Gastrocnemius medialis (tissue), 4 donors: Measurements from ENCODE around the gene SLC6A19. TPM values are rescaled to one million over a fixed set of nuclear protein-coding genes. Genes with fewer than 3 reads are reported as not detected.

ENCODE experiments used
- ATAC-seq, 2 donors: fragments of 150-250 bp; one replicate each; pipeline ENCODE4 v1.9.1; 2016
- DNase-seq, 2 donors: peaks; one replicate each; pipeline ENCODE4 v3.0.0-alpha.2; 2019
- H3K27ac ChIP-seq, 4 donors: fragments of 200-600 bp; sonication (generic); 1 replicate in 1 of 4; 2 replicates in 3 of 4; pipeline ENCODE4 v1.5.1; 2016 to 2018; ENCODE audit warnings: mild to moderate bottlenecking in 2 of 4, moderate library complexity in 1 of 4
- H3K27me3 ChIP-seq, 3 donors: fragments of 200-600 bp; sonication (generic) in 2 of 3; 1 replicate in 1 of 3; 2 replicates in 2 of 3; pipeline versions ENCODE4 v1.5.1 to v1.6.0; 2016 to 2019; ENCODE audit warnings: mild to moderate bottlenecking in 1 of 3, moderate library complexity in 1 of 3
- H3K36me3 ChIP-seq, 2 donors: fragments of 200-600 bp; sonication (generic) in 1 of 2; one replicate each; pipeline ENCODE4 v1.5.1; 2017 to 2018
- H3K4me1 ChIP-seq, 2 donors: fragments of 200-600 bp; sonication (generic) in 1 of 2; one replicate each; pipeline ENCODE4 v1.5.1; 2016 to 2017; ENCODE audit warnings: mild to moderate bottlenecking in 2 of 2
- H3K4me3 ChIP-seq, 4 donors: fragments of 200-600 bp; sonication (generic) in 3 of 4; 1 replicate in 1 of 4; 2 replicates in 3 of 4; pipeline ENCODE4 v1.5.1; 2016 to 2019; ENCODE audit warnings: mild to moderate bottlenecking in 2 of 4
- H3K9me3 ChIP-seq, 3 donors: fragments of 200-600 bp; sonication (generic) in 2 of 3; 1 replicate in 1 of 3; 2 replicates in 2 of 3; pipeline ENCODE4 v1.5.1; 2016 to 2019
- POLR2A ChIP-seq, 2 donors: fragments of 450-650 bp; IDR thresholded peaks; one replicate each; pipeline ENCODE4 v1.6.1; 2017; ENCODE audit warnings: antibody characterized with exemption in 2 of 2, mild to moderate bottlenecking in 2 of 2, moderate library complexity in 2 of 2
- in situ Hi-C, 4 donors: fragments of 200-750 bp; cut with MboI; loops; one replicate each; pipeline versions ENCODE4 v1.15.0 to v1.8.0; 2017; ENCODE audit warnings: low sequenced_read_pairs in 4 of 4
- intact Hi-C: fragments of 100-400 bp; cut with DNase I; formaldehyde crosslinking; loops from one replicate; pipeline ENCODE4 v1.15.1; 2023; ENCODE audit warnings: low total_unique reads
- total RNA-seq, 4 donors: library from RNA; depleted of rRNA; stranded (reverse); fragments of >200 nt; gene quantifications; one replicate each; pipeline versions ENCODE4 v1.1.0 to v1.2.3, GENCODE V29; 2016
- TF ChIP-seq, protein P1 (sequence below), 5 experiments: fragments of 450-650 bp in 3 of 5; fragments of 200-600 bp in 2 of 5; sonication (generic) in 2 of 5; IDR thresholded peaks in 4 of 5; conservative IDR thresholded peaks in 1 of 5; 1 replicate in 4 of 5; 2 replicates in 1 of 5; pipeline ENCODE4 v1.5.1; 2016 to 2019; ENCODE audit warnings: antibody characterized with exemption in 5 of 5, mild to moderate bottlenecking in 3 of 5, moderate library complexity in 3 of 5

The SLC6A19 gene
- total RNA-seq, 4 donors from 2014 or later, result 0.05 TPM; not detected in 3

DNA sequence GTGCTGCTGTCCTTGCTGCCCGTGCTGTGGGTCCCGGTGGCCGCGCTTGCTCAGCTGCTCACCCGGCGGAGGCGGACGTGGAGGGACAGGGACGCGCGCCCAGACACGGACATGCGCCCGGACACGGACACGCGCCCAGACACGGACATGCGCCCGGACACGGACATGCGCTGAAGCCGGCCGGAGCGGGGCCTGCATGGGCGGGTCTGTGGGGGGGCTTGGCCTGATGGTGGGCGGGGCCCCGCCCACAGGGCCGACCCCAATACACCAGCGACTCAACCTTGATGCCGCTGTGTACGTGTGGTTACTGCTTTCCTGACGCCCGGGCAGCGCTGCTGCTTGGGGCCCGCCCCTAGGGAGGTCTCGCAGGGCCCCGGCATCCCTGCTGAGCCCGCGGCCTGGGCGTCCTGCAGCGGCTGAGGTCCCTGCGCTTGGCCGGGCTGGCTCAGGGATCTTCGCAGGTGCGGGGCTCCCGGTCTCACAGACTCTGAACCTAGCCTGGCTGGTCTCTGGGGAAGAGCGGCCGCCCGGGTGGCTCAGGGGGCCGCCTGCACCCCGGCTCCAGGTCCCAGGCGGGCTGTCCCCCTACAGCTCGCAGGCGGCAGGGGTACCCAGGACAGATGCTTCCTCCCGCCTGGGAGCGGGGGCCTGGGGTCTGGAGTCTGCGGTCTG, 44.6 kb downstream of the SLC6A19 start:
- Histone ChIP-seq H3K36me3 (no peaks in the 10 kb centered on the region), H3K27ac (no peak overlapping the region), H3K4me1 (no peaks in the 10 kb centered on the region), H3K9me3 (no peaks in the 10 kb centered on the region), H3K4me3 (no peak overlapping the region), H3K27me3 (peaks cover 18 to 46% (median 24%) of the 10 kb centered on the region in 3 donors)
- intact Hi-C loops (no loop called here), in situ Hi-C loops (no loop called here)
- TF ChIP-seq, protein P1, sequence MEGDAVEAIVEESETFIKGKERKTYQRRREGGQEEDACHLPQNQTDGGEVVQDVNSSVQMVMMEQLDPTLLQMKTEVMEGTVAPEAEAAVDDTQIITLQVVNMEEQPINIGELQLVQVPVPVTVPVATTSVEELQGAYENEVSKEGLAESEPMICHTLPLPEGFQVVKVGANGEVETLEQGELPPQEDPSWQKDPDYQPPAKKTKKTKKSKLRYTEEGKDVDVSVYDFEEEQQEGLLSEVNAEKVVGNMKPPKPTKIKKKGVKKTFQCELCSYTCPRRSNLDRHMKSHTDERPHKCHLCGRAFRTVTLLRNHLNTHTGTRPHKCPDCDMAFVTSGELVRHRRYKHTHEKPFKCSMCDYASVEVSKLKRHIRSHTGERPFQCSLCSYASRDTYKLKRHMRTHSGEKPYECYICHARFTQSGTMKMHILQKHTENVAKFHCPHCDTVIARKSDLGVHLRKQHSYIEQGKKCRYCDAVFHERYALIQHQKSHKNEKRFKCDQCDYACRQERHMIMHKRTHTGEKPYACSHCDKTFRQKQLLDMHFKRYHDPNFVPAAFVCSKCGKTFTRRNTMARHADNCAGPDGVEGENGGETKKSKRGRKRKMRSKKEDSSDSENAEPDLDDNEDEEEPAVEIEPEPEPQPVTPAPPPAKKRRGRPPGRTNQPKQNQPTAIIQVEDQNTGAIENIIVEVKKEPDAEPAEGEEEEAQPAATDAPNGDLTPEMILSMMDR (IDR thresholded peaks at IDR 0.05 in 4 of 5, conservative IDR thresholded peaks at IDR 0.05 in 1 of 5), result no peak
- TF ChIP-seq POLR2A (IDR thresholded peaks at IDR 0.05), result no peak
- DNase-seq (no peak), ATAC-seq (no peak)

GRCh38 chr5:1246711-1247431, 45.5 kb downstream of the SLC6A19 start:
- peaks cover 18 to 52% (median 24%) of the 10 kb centered on the region in 3 donors for H3K27me3 ChIP-seq
- DNase-seq (no peak), ATAC-seq (no peak)
- no peaks in the 10 kb centered on the region for H3K9me3 ChIP-seq
- in situ Hi-C loops (no loop called here), intact Hi-C loops (no loop called here)
- TF ChIP-seq, protein P1 (IDR thresholded peaks at IDR 0.05 in 4 of 5, conservative IDR thresholded peaks at IDR 0.05 in 1 of 5), result no peak
- TF ChIP-seq POLR2A (IDR thresholded peaks at IDR 0.05), result no peak
- no peaks in the 10 kb centered on the region for H3K4me1 ChIP-seq
- H3K36me3 ChIP-seq, result no peaks in the 10 kb centered on the region
- H3K4me3 ChIP-seq, result no peak overlapping the region
- H3K27ac ChIP-seq, result no peak overlapping the region

DNA sequence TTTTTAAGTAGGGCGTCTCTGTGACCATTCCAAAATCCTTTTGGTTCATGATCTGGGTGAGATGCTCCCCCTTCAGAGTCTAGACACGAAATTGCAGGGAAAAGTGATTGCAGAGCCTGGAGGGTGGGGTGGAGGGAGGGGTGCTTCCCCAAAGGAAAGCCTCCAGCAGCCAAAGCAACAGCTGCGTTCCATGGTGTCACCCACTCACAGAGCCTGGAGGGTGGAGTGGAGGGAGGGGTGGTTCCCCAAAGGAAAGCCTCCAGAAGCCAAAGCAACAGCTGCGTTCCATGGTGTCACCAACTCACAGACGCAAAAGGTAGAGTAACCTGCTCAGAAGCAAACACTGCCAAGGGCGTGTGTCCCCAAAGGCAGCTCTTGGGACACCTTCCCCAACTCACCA, 46.4 kb downstream of the SLC6A19 start:
- intact Hi-C loops (no loop called here), in situ Hi-C loops (no loop called here)
- no peak overlapping the region for H3K27ac ChIP-seq
- H3K36me3 ChIP-seq, result no peaks in the 10 kb centered on the region
- DNase-seq, result no peak
- no peaks in the 10 kb centered on the region for H3K9me3 ChIP-seq
- H3K4me1 ChIP-seq, result no peaks in the 10 kb centered on the region
- no peak for ATAC-seq
- peaks cover 18 to 52% (median 28%) of the 10 kb centered on the region in 3 donors for H3K27me3 ChIP-seq
- H3K4me3 ChIP-seq, result no peak overlapping the region
- TF ChIP-seq, protein P1 (IDR thresholded peaks at IDR 0.05 in 4 of 5, conservative IDR thresholded peaks at IDR 0.05 in 1 of 5), result no peak
- no peak for TF ChIP-seq POLR2A (IDR thresholded peaks at IDR 0.05)

- intact Hi-C loops, result no loop called here
- in situ Hi-C loops, result no loop called here
- H3K27me3 ChIP-seq, result peaks cover 18 to 44% (median 25%) of the 10 kb centered on the region in 3 donors
- H3K4me3 ChIP-seq, result no peak overlapping the region
- H3K36me3 ChIP-seq, result no peaks in the 10 kb centered on the region
- H3K27ac ChIP-seq, result no peak overlapping the region
- H3K4me1 ChIP-seq, result no peaks in the 10 kb centered on the region
- no peaks in the 10 kb centered on the region for H3K9me3 ChIP-seq
- no peak for DNase-seq
- TF ChIP-seq, protein P1 (IDR thresholded peaks at IDR 0.05 in 4 of 5, conservative IDR thresholded peaks at IDR 0.05 in 1 of 5), result no peak
- no peak for TF ChIP-seq POLR2A (IDR thresholded peaks at IDR 0.05)
- ATAC-seq, result no peak
Measured at GRCh38 chr5:1249366-1250280, 48.2 kb downstream of the SLC6A19 start.
